ENCODE data around the gene B3GNT8. TPM values are rescaled to one million over a fixed set of nuclear protein-coding genes. Genes with fewer than 3 reads are reported as not detected.
"Not testable (repeated sequence)": the region's sequence is repeated elsewhere in the genome, so short reads cannot be mapped to it uniquely, and the experiment has no call there.

B3GNT8 gene
- total RNA-seq, 1 donor from 2014 or later = 0.99 TPM

DNA sequence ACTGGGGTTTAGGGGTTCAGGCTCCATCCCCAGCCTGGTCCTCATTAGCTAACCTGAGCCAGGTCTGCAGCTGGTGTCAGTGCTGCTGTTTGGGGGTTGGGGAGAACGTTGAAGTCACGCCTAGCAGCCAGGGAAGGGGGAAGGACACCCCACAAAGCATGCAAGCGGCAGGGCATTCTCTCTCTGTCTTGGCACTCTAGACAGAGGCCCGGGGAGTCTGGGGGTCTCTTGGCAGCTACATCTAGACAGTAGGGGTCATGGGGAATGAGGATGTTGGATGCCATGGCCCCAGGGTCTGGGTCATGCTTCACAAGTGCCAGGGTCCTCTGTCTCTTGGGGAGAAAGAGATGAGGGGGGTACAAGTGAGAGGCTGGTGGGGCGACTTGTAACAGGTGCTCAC is 18.4 kb upstream of the B3GNT8 start:
- intact Hi-C loops (cut with micrococcal nuclease) = loop anchor here (10.0 kb wide), 1 partner anchor 241 kb away; no protein-coding TSS in a partner anchor
- H3K27me3 Mint-ChIP-seq (ENCODE audit: insufficient read depth) = peaks cover 16% of the 10 kb centered on the region
- no peak for DNase-seq (ENCODE audit: low spot score)
- peaks cover 11% of the 10 kb centered on the region for H3K4me1 Mint-ChIP-seq (ENCODE audit: low read depth)
- no peak overlapping the region for H3K27ac Mint-ChIP-seq
- H3K9me3 Mint-ChIP-seq = no peaks in the 10 kb centered on the region
- H3K36me3 Mint-ChIP-seq (ENCODE audit: low read depth) = no peaks in the 10 kb centered on the region
- no peak overlapping the region for H3K4me3 Mint-ChIP-seq

DNA sequence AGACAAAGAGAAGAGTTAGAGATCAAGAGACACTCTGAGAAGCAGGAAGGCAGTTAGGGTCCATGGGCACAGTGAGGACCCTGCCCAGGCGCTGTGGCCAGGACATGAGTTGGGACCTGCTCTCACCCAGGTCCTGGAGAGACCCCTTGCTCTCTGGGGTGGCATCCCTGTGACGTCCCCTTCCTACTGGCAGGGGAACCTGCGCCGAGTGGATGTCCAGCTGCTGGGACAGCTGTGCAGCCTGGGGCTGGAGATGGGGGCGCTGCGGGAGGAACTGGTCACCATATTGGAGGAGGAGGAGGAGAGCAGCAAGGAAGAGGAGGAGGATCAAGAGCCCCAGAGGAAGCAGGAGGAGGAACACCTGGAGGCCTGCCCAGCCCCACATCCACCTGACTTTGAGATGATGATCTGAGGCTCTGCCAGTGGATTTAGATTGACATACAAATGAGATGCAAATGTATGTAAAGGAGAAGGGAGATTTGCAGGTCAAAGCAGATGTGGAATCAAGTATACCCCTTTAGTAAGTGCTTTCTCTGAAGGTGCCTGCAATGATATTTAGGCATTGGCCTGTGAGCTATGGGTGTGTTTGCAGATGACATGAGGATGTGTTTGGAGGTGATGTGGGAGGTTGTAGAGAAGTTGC is 16.8 kb upstream of the B3GNT8 start:
- Mint-ChIP-seq H3K27me3 (ENCODE audit: insufficient read depth) (peaks cover 11% of the 10 kb centered on the region), H3K4me1 (ENCODE audit: low read depth) (no peaks in the 10 kb centered on the region), H3K4me3 (no peak overlapping the region), H3K9me3 (no peaks in the 10 kb centered on the region), H3K27ac (no peak overlapping the region), H3K36me3 (ENCODE audit: low read depth) (no peaks in the 10 kb centered on the region)
- DNase-seq (ENCODE audit: low spot score) = no peak
- intact Hi-C loops (cut with micrococcal nuclease) = loop anchor here (10.0 kb wide), 1 partner anchor 239 kb away; no protein-coding TSS in a partner anchor

DNA sequence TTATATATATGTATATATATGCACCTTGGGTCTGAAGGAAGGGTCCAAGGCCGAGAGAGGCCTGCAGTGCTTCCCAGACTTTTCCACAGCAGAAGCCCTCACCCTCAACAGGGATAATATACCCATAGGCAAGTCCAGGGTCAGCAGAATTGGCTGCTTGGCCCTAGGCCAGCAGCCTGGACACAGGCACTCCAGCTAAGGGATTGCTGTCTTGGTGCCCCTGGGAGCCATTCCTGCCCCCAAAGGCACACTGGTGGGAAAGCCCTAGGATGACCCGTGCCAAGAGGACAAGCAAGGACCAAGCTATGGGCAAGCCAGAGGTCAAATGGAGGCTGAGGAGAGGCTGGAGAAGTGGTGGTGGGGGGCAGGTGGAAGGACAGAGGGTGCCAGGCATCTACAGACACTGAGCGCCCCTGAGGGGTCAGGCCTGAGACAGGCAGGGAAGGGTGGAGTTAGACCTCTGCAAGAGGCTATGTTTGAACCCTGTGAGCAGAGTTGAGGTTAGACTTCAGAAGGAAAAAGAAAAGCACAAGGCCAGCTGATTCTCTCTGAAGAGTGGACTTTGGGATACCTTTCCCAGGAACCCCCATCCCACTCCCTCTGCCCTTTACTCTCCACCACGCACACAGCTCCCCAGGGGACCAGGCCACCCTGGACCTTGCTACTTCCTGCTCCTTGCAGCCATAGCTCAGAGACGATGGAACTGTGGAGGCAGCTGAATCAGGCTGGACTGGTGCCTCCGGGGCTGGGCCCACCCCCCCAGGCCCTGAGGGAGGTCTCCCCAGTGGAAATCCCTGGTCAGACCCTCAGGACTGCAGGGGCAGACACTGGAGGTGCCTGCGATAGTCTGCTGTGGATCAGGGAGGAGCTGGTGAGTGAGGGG is 15.5 kb upstream of the B3GNT8 start, which contains the start of gene ERICH4:
Gene ERICH4, plus strand, starts transcription at position 684 of the 883 bp plus-strand sequence. Its CDS starts 14 bp downstream, at position 698.
- peaks cover 2% of the 10 kb centered on the region for H3K36me3 Mint-ChIP-seq (ENCODE audit: low read depth)
- no peaks in the 10 kb centered on the region for H3K9me3 Mint-ChIP-seq
- H3K27me3 Mint-ChIP-seq (ENCODE audit: insufficient read depth) = peaks cover 11% of the 10 kb centered on the region
- DNase-seq (ENCODE audit: low spot score) = no peak
- H3K4me3 Mint-ChIP-seq = no peak within 1 kb of the TSS
- intact Hi-C loops (cut with micrococcal nuclease) = loop anchor here (10.0 kb wide), 1 partner anchor 238 kb away; no protein-coding TSS in a partner anchor
- H3K27ac Mint-ChIP-seq = no peak within 1 kb of the TSS
- H3K4me1 Mint-ChIP-seq (ENCODE audit: low read depth) = peaks cover 5% of the 10 kb centered on the region

DNA sequence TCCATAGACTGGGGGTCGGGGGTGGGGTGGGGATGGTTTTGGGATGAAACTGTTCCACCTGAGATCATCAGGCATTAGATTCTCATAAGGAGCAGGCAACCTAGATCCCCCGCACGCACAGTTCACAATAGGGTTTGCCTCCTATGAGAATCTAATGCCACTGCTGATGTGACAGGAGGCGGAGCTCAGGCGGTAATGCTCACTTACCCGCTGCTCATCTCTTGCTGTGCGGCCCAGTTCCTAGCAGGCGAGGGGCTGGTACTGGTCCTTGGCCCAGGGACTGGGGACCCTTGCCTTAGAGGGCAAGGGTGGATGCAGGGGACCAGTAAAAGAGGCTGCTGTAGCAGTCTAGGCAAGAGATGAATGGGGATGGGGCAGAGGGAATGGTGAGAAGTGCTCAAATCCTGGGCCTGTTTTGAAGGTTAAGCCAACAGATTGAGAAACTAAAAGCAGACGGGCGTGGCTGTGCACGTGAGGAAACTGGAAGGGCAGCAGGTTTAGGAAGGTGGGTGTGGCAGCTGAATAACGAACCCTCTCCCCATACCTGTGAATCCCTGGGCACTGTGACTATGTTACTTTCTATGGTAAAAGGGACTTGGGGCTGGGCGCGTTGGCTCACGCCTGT is 14.3 kb upstream of the B3GNT8 start:
- Mint-ChIP-seq H3K27me3 (ENCODE audit: insufficient read depth) (peaks cover 8% of the 10 kb centered on the region), H3K9me3 (no peaks in the 10 kb centered on the region), H3K4me3 (no peak overlapping the region), H3K36me3 (ENCODE audit: low read depth) (peaks cover 4% of the 10 kb centered on the region), H3K4me1 (ENCODE audit: low read depth) (peaks cover 5% of the 10 kb centered on the region), H3K27ac (no peak overlapping the region)
- intact Hi-C loops (cut with micrococcal nuclease) = loop anchor here (10.0 kb wide), 1 partner anchor 237 kb away; no protein-coding TSS in a partner anchor
- DNase-seq (ENCODE audit: low spot score) = no peak

DNA sequence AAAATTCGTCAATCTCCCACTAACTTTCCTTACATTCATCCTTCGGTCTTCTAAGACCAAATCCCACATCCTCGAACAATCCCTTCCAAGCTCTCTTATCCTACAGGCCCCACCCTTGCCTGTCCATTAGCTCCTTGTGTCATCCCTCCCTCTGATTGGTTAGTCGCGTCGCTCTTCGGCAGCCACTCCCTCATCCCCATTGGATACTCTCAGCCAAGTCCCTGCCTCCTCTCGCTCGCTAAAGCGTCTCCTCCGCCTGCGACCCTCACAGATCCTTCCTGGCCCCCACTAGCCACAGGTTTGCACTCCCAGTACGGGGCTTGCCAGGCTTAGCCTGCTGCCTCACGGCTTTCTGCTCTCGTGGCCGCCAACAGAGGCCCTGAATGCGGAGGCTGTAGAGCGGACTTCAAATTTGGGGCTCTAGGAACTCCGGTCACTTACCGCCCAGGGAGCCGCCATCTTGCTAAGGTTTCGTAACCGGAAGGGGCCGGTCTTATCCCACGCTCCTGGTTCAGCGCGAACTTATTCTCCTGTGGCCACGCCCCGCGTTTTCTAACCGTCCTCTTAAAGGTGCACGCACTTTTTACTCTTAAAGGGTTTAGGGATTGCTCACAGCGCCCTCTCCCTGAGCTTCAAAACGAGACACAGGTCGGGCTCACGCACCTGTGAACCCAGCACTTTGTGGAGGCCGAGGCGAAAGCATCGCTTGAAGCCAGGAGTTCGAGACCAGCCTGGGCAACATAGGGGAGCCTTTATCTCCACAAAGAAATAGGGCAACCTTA is 12.5 kb upstream of the B3GNT8 start, which contains the start of gene DMAC2:
Gene DMAC2, minus strand, starts transcription at position 472 of the 782 bp plus-strand sequence. Its CDS starts 13 bp downstream, at position 459.
- Mint-ChIP-seq H3K27me3 (ENCODE audit: insufficient read depth) (peaks cover 5% of the 10 kb centered on the region), H3K4me1 (ENCODE audit: low read depth) (peaks cover 5% of the 10 kb centered on the region), H3K4me3 (no peak within 1 kb of the TSS), H3K9me3 (no peaks in the 10 kb centered on the region), H3K27ac (no peak within 1 kb of the TSS), H3K36me3 (ENCODE audit: low read depth) (peaks cover 4% of the 10 kb centered on the region)
- intact Hi-C loops (cut with micrococcal nuclease) = loop anchor here (1.0 to 10.0 kb wide), 9 partner anchors 10 to 688 kb away; partner anchors contain the start of genes B9D2, BCKDHA, EXOSC5 and SNRPA
- peak; percentile 93 for DNase-seq (ENCODE audit: low spot score)

DNA sequence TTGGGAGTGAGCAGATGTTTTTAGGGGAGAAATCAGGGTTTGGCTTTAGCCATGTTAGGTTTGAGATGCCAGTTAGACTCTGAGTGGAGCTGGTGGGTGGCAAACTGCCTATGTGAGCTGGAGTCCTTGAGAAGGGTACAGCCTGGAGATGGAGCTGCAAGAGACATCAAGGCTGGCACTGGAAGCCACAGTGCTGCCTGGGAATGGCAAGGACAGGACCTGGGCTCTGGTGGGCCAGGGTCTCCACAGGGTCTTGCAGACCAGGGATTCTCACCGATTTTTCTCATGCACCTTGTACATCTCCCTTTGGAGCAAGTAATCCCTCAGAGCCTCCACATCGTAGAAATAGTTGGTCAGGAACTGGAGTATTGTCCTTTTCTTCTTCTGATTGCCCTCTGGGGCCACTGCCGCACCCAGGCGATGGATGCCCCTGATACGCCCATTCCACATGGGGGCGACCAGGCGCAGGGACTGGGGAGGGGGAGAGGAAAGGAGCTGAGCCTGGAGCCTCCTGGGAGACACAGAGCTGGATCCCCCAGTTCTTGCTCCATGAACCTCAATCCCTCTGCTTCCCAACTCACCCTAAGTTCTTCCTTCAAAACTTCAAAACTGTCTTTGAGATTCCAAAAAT is 10.9 kb upstream of the B3GNT8 start:
- no peak overlapping the region for H3K4me3 Mint-ChIP-seq
- intact Hi-C loops (cut with micrococcal nuclease) = loop anchor here (5.0 kb wide), 1 partner anchor 131 kb away; no protein-coding TSS in a partner anchor

DNA sequence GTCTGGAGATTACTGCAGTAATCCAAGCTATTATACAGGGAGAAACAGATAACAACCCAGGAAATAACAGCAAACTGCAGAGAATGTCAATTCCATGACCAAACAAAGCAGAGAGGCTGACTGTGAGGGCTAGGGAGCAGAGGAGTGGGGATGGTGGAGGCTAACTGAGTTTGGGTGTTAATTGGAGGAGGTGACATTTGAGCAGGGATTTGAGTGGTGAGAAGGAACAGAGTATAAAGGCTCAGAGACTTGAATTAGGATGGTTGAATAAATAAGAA is 9.4 kb upstream of the B3GNT8 start:
- Mint-ChIP-seq H3K4me3 (peak overlapping the region; percentile 4), H3K9me3 (no peaks in the 10 kb centered on the region), H3K27ac (no peak overlapping the region), H3K4me1 (ENCODE audit: low read depth) (peaks cover 5% of the 10 kb centered on the region), H3K27me3 (ENCODE audit: insufficient read depth) (no peaks in the 10 kb centered on the region), H3K36me3 (ENCODE audit: low read depth) (peaks cover 15% of the 10 kb centered on the region)
- intact Hi-C loops (cut with micrococcal nuclease) = loop anchor here (5.0 kb wide), 1 partner anchor 129 kb away; no protein-coding TSS in a partner anchor
- DNase-seq (ENCODE audit: low spot score) = no peak

More for the DNA sequence above, 10.9 kb upstream of the B3GNT8 start:
- Mint-ChIP-seq H3K9me3 (no peaks in the 10 kb centered on the region), H3K36me3 (ENCODE audit: low read depth) (peaks cover 6% of the 10 kb centered on the region), H3K4me1 (ENCODE audit: low read depth) (peaks cover 5% of the 10 kb centered on the region), H3K27ac (peak overlapping the region; percentile 6), H3K27me3 (ENCODE audit: insufficient read depth) (no peaks in the 10 kb centered on the region)
- DNase-seq (ENCODE audit: low spot score) = no peak

DNA sequence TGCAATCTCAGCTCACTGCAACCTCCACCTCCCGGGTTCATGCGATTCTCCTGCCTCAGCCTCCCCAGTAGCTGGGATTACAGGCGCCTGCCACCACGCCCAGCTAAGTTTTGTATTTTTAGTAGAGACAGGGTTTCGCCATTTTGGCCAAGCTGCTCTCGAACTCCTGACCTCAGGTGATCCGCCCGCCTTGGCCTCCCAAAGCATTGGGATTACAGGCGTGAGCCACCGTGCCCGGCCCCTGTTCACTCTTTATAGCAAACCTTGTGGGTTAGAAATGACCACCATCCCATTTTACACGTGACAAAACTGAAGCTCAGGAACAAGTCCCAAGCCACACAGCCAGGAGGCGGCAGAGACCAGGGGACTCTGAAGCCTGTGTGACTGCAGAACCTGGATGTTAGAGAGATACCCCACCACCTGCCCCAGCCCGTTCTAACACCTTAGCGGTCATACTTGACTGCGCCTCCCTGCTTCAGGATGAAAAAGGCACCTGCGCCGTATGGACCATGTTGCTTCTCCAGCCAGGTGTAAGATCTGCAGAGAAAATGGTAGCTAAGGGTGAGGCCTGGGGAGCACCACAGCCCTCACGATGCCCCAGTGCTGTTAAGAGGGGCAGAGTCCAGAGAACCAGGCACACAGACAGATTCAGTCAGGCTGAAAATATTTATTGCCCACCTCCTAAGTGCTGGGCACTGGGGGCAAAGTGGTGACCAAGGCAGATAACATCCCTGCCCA is 8.9 kb upstream of the B3GNT8 start:
- H3K36me3 Mint-ChIP-seq (ENCODE audit: low read depth) = peaks cover 17% of the 10 kb centered on the region
- no peak overlapping the region for H3K27ac Mint-ChIP-seq
- no peaks in the 10 kb centered on the region for H3K27me3 Mint-ChIP-seq (ENCODE audit: insufficient read depth)
- H3K9me3 Mint-ChIP-seq = no peaks in the 10 kb centered on the region
- intact Hi-C loops (cut with micrococcal nuclease) = loop anchor here (5.0 kb wide), 1 partner anchor 129 kb away; no protein-coding TSS in a partner anchor
- DNase-seq (ENCODE audit: low spot score) = no peak
- peaks cover 5% of the 10 kb centered on the region for H3K4me1 Mint-ChIP-seq (ENCODE audit: low read depth)
- no peak overlapping the region for H3K4me3 Mint-ChIP-seq

DNA sequence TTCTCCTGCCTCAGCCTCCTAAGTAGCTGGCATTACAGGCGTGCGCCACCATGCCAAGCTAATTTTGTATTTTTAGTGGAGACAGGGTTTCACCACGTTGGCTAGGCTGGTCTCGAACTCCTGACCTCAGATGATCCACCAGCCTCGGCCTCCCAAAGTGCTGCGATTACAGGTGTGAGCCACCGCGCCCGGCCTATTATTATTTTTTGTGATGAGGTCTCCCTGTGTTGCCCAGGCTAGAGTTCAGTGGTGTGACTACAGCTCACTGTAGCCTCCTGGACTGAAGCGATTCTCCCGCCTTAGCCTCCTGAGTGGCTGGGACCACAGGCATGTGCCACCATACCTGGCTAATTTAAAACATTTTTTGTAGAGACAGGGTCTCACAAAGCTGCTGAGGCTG is 8.2 kb upstream of the B3GNT8 start:
- not testable (repeated sequence) for H3K27ac Mint-ChIP-seq; H3K4me1 Mint-ChIP-seq (ENCODE audit: low read depth); H3K27me3 Mint-ChIP-seq (ENCODE audit: insufficient read depth); H3K4me3 Mint-ChIP-seq; DNase-seq (ENCODE audit: low spot score); H3K9me3 Mint-ChIP-seq
- intact Hi-C loops (cut with micrococcal nuclease) = loop anchor here (5.0 kb wide), 1 partner anchor 128 kb away; no protein-coding TSS in a partner anchor
- H3K36me3 Mint-ChIP-seq (ENCODE audit: low read depth) = peaks cover 22% of the 10 kb centered on the region

DNA sequence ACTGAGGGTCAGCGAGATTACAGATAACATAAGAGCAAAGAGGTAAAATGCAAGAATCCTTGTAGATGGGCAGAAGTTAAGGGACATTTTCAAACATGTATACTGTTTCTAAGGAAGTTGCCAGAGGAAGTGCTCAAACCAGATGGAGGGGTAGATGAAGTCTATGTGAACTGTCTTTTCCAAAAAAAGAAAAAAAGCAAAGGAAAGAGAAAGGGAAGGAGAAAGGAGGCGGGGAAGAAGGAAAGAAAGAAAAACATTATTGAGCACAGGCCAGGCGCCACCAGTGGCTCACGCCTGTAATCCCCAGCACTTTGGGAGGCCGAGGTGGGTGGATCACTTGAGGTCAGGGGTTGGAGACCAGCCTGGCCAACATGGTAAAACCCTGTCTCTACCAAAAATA is 7.3 kb upstream of the B3GNT8 start:
- Mint-ChIP-seq H3K4me3 (no peak overlapping the region), H3K4me1 (ENCODE audit: low read depth) (peaks cover 5% of the 10 kb centered on the region), H3K9me3 (no peaks in the 10 kb centered on the region), H3K36me3 (ENCODE audit: low read depth) (peaks cover 22% of the 10 kb centered on the region), H3K27me3 (ENCODE audit: insufficient read depth) (no peaks in the 10 kb centered on the region), H3K27ac (no peak overlapping the region)
- intact Hi-C loops (cut with micrococcal nuclease) = no loop called here
- no peak for DNase-seq (ENCODE audit: low spot score)

DNA sequence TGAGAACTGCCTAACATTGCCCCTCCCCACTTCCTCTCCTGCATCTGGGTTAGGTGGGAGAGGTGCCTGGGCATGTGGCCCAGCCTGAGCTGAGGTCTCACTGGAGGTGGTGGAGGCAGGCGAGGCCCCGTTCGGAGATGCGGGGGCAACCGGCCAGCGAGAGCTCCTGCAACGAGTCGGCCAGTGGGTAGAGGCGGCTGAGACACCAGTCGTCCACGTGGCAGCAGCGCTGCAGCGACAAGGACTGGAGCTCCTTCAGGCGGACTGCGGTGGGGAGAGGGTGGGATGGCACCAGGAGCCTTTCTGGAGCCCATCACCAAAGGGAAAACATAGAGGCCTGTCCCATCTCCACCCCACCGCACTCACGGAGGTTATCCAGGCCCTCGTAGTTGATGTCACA is 6.0 kb upstream of the B3GNT8 start:
- H3K27ac Mint-ChIP-seq = no peak overlapping the region
- H3K36me3 Mint-ChIP-seq (ENCODE audit: low read depth) = peaks cover 23% of the 10 kb centered on the region
- intact Hi-C loops (cut with micrococcal nuclease) = no loop called here
- H3K9me3 Mint-ChIP-seq = no peaks in the 10 kb centered on the region
- no peak for DNase-seq (ENCODE audit: low spot score)
- no peak overlapping the region for H3K4me3 Mint-ChIP-seq
- H3K4me1 Mint-ChIP-seq (ENCODE audit: low read depth) = peaks cover 5% of the 10 kb centered on the region
- no peaks in the 10 kb centered on the region for H3K27me3 Mint-ChIP-seq (ENCODE audit: insufficient read depth)

All from activated T-helper 1 cell treated with anti-CD3 and anti-CD28 coated beads, Interleukin-12 subunit alpha, Interleukin-12 subunit beta, Interleukin-2, Interleukin-4 antibody, amounts not matched to agents 30 ng/mL and 10 ng/mL and 1 ng/mL, durations not matched to agents 14 hours and 24 hours and 36 hours (primary cell).